NCI-H748 treated with DMSO at 0.1 percent for 48 hours (cell line): ENCODE measurements around the gene TF.
"Not testable (repeated sequence)": the region's sequence is repeated elsewhere in the genome, so short reads cannot be mapped to it uniquely, and the experiment has no call there.

Experiments
- DNase-seq: peaks from one replicate; lab custom pipeline; 2025; lab: John Stamatoyannopoulos, UW

TF gene

DNA sequence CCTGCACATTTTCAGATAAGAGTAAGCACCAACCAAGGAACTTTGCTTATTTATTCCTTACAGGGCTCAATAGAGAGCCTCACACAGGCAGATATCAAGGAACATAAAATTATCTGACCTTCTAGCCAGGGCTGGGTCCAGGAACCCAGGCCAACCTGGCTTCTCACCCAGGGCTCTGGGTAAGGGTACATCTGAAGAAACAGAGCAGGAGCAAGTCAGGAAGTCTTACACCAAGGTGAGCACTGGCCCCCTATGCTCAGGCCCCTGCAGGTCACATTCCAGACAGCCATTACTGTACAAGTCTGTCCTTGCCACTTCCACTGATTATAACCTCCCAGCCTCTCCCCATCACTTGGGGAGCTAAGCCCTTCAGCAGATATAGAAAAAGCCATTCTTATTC, 19.1 kb downstream of the TF start:
- no peak for DNase-seq

GRCh38 chr3:133767607-133768006, 21.4 kb downstream of the TF start:
- no peak for DNase-seq

GRCh38 chr3:133769536-133769935, 23.3 kb downstream of the TF start:
- DNase-seq: no peak

DNA sequence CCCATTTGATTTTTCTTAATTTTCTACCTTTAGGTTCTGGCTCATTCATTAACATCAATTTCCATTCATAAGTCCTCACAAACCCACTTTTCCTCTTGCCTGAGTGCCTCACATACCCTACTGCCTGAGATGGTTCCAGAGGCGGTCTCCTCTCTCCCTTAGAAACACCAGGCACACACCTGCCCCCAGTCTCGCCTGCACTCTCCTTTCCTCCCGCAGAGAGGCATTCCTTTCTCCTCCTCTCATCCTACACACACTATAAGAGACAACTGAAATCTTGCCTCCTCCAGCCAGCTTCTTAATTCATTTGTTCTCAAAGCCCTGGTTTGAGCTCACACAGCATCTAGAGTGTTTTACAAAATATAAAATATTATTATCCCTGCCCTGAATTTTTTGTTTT, 27.5 kb downstream of the TF start:
- DNase-seq: no peak

DNA sequence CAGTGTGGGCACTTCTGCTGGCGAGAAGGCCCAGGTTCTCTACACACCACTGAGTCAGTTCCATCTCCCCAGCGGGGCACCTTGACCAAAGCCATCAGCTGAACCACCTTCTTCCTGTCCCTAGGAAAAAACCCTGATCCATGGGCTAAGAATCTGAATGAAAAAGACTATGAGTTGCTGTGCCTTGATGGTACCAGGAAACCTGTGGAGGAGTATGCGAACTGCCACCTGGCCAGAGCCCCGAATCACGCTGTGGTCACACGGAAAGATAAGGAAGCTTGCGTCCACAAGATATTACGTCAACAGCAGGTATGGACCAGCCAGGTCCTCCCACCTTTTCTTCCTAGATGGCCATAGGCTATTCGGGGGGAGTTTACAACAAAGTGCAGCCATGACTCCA, 29.1 kb downstream of the TF start:
- no peak for DNase-seq

DNA sequence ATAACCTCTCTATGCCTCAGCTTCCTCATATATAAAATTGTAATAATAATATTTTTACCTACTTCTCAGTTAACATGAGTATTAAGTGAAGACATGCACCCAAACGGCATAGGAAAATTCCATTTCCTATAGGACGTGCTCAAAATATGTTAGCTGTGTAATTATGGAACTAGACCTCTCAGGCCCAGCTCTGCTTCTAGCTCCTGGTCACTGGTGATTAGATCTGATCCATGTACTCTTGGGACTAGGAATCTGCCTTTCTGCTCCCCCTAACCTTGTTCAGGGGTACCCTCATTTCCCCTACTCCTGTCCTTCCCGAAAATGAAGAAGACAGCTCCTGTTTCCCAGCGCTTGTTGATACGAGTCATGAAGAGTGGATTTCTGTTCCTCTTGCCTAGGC, 29.6 kb downstream of the TF start:
- DNase-seq: no peak

GRCh38 chr3:133776794-133777438, 30.7 kb downstream of the TF start:
- DNase-seq: no peak

- DNase-seq: no peak
Observed at GRCh38 chr3:133777807-133778568, 31.8 kb downstream of the TF start.

- DNase-seq: no peak
Observed at GRCh38 chr3:133779626-133780203, 33.5 kb downstream of the TF start.

DNA sequence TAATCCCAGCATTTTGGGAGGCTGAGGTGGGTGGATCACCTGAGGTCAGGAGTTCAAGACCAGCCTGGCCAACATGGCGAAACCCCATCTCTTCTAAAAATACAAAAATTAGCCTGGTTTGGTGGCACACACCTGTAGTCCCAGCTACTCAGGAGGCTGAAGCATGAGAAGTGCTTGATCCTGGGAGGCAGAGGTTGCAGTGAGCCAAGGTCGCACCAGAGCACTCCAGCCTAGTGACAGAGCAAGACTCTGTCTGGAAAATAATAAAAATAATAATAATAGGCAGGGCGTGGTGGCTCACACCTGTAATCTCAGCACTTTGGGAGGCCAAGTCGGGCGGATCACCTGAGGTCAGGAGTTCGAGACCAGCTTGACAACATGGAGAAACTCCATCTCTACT, 34.6 kb downstream of the TF start:
- not testable (repeated sequence) for DNase-seq

GRCh38 chr3:133781570-133781969, 35.4 kb downstream of the TF start:
- DNase-seq: no peak

DNA sequence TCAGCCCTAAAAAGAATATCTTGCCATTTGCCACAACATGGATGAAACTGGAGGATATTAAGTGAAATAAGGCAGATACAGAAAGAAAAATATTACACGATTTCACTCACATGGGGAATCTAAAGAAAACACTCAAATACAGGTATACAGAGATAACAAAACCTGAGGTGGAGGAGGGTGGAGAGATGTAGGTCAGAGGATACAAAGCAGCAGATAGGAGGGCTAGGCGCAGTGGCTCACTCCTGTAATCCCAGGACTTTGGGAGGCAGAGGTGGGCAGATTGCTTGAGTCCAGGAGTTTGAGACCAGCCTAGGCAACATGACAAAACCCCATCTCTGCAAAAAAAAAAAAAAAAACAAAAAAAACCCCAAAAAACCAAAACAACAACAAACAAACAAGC, 36.3 kb downstream of the TF start:
- no peak for DNase-seq

DNA sequence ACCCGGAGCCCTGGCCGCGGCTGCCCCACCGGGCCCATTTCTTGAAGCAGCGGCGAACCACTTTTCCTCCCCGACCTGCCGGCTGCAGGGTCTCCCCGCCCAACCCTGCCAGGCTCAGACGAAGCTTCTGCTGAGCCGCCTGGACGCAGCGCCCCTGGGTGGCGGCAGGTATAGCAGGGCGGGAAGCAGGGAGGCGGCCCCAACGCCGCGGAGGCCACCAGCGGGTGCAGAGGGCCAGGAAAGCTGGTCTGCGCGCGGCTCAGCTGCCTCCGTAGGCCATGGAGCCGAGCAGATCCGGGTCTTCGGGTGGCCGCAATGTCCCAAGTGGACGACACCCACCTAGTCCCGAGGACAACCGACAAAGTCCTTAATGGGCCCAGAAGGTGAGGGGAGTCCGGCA, 37.6 kb downstream of the TF start:
- no peak for DNase-seq

DNA sequence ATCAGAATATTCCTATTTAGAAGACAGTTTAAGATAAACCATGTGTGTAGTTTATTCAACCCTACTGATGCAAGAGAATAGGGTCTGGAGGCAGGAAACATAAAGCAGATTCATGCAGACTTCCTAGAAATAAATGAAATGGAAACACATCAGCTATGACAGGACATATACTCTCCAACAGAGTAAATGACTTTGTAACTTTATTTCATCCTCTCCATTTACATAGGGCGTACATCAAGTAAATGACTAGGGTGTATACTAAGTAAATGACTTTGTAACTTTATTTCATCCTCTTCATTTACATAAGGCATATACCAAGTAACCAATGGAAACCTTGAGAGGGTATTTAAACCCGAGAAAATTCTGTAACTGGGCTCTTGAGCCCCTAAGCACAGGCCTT, 41.8 kb downstream of the TF start:
- no peak for DNase-seq

- no peak for DNase-seq
Observed at GRCh38 chr3:133792171-133792763, 46.1 kb downstream of the TF start.

GRCh38 chr3:133797396-133798105, 51.4 kb downstream of the TF start:
- no peak for DNase-seq

GRCh38 chr3:133799794-133800585, 53.8 kb downstream of the TF start:
- DNase-seq: no peak

GRCh38 chr3:133803469-133803868, 57.3 kb downstream of the TF start:
- no peak for DNase-seq

- no peak for DNase-seq
Observed at GRCh38 chr3:133804896-133805295, 58.7 kb downstream of the TF start.

GRCh38 chr3:133805384-133805701, 59.1 kb downstream of the TF start:
- DNase-seq: no peak

DNA sequence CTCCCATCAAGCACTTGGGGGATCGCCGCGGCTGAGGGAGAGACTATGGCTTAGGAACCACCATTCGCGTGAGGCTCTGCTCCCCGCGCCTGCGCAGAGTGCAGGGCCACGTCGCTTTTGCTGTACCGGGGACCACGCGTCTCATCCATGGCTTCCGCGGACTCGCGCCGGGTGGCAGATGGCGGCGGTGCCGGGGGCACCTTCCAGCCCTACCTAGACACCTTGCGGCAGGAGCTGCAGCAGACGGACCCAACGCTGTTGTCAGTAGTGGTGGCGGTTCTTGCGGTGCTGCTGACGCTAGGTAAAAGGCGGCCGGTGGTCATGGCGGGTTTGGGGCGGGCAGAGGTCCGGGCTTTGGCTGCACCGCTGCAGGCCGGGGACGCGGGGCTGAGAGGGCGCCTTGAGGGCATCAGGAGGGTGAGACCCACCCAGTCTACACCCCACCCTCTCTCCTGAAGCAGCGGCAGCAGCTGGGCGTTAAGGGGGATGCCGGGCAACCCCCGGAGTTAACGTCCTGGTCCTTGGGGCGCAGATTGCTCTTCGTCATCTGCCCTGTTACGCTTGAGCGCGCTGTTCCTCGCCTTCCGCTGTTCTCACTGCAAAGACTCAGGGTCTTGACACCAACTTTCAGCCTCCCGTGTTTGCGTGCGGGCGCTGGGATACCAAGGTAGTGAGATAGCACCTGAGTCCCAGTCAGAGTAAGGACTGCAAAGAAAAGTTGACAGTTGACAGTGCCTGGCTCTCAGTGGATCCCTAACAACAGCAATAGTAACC, 59.7 kb downstream of the TF start, which contains the start of gene SRPRB:
Gene SRPRB, plus strand, starts transcription at position 114 of the 774 bp plus-strand sequence. Its CDS starts 34 bp downstream, at position 148.
- peak; percentile 75 for DNase-seq
